Measurements from ENCODE around the gene OR51B2. TPM values are rescaled to one million over a fixed set of nuclear protein-coding genes. Genes with fewer than 3 reads are reported as not detected.
"Not testable (repeated sequence)": the region's sequence is repeated elsewhere in the genome, so short reads cannot be mapped to it uniquely, and the experiment has no call there.

OR51B2 gene
- total RNA-seq = not detected

- ChIA-PET CTCF (no interaction called here), POLR2A (no interaction called here)
- ATAC-seq = no peak
- intact Hi-C loops (cut with micrococcal nuclease) = no loop called here
- TF ChIP-seq CTCF (IDR thresholded peaks at IDR 0.05) = no peak
- no peaks in the 10 kb centered on the region for H3K9me3 Mint-ChIP-seq
- no peak within 1 kb of the TSS for H3K27ac Mint-ChIP-seq
- H3K4me1 Mint-ChIP-seq (ENCODE audit: low read depth) = no peaks in the 10 kb centered on the region
- H3K36me3 Mint-ChIP-seq (ENCODE audit: low read depth) = no peaks in the 10 kb centered on the region
- no peak within 1 kb of the TSS for H3K4me3 Mint-ChIP-seq
- H3K27me3 Mint-ChIP-seq = no peaks in the 10 kb centered on the region
- DNase-seq = no peak
These were observed at the start of gene OR51B2 for GRCh38 chr11:5324197-5324596. Gene OR51B2, minus strand, starts transcription at chr11:5324297. Its CDS starts 0 bp downstream, at chr11:5324297.

- no peaks in the 10 kb centered on the region for H3K36me3 Mint-ChIP-seq (ENCODE audit: low read depth)
- DNase-seq = no peak
- intact Hi-C loops (cut with micrococcal nuclease) = no loop called here
- POLR2A ChIA-PET = no interaction called here
- H3K27me3 Mint-ChIP-seq = peaks cover 24% of the 10 kb centered on the region
- peaks cover 3% of the 10 kb centered on the region for H3K9me3 Mint-ChIP-seq
- ATAC-seq = no peak
- no peaks in the 10 kb centered on the region for H3K4me1 Mint-ChIP-seq (ENCODE audit: low read depth)
- no peak overlapping the region for H3K27ac Mint-ChIP-seq
- TF ChIP-seq CTCF (IDR thresholded peaks at IDR 0.05) = no peak
- H3K4me3 Mint-ChIP-seq = no peak overlapping the region
- CTCF ChIA-PET = interaction anchor here (0.8 to 1.9 kb wide), 2 partner anchors 10 to 245 kb away, joined by 3 to 8 read pairs; no protein-coding TSS in a partner anchor
These were observed 45.7 kb upstream of the OR51B2 start for GRCh38 chr11:5369789-5370188.

- TF ChIP-seq CTCF (IDR thresholded peaks at IDR 0.05) = no peak
- H3K4me1 Mint-ChIP-seq (ENCODE audit: low read depth) = no peaks in the 10 kb centered on the region
- CTCF ChIA-PET = no interaction called here
- no peaks in the 10 kb centered on the region for H3K36me3 Mint-ChIP-seq (ENCODE audit: low read depth)
- ATAC-seq = no peak
- H3K27ac Mint-ChIP-seq = no peak overlapping the region
- H3K27me3 Mint-ChIP-seq = peaks cover 24% of the 10 kb centered on the region
- intact Hi-C loops (cut with micrococcal nuclease) = no loop called here
- no peak for DNase-seq
- H3K9me3 Mint-ChIP-seq = peaks cover 3% of the 10 kb centered on the region
- POLR2A ChIA-PET = no interaction called here
- no peak overlapping the region for H3K4me3 Mint-ChIP-seq
These were observed 44.5 kb upstream of the OR51B2 start for GRCh38 chr11:5368502-5369043.

GRCh38 chr11:5367448-5368074 is 43.5 kb upstream of the OR51B2 start:
- TF ChIP-seq CTCF (IDR thresholded peaks at IDR 0.05) = no peak
- DNase-seq (no peak), ATAC-seq (no peak)
- H3K4me3 Mint-ChIP-seq = no peak overlapping the region
- H3K9me3 Mint-ChIP-seq = no peaks in the 10 kb centered on the region
- H3K4me1 Mint-ChIP-seq (ENCODE audit: low read depth) = no peaks in the 10 kb centered on the region
- intact Hi-C loops (cut with micrococcal nuclease) = no loop called here
- POLR2A ChIA-PET = no interaction called here
- CTCF ChIA-PET = no interaction called here
- peaks cover 15% of the 10 kb centered on the region for H3K27me3 Mint-ChIP-seq
- H3K36me3 Mint-ChIP-seq (ENCODE audit: low read depth) = no peaks in the 10 kb centered on the region
- no peak overlapping the region for H3K27ac Mint-ChIP-seq

GRCh38 chr11:5366856-5367255 is 42.8 kb upstream of the OR51B2 start:
- Mint-ChIP-seq H3K36me3 (ENCODE audit: low read depth) (no peaks in the 10 kb centered on the region), H3K9me3 (peaks cover under 1% of the 10 kb centered on the region), H3K27me3 (peaks cover 15% of the 10 kb centered on the region), H3K27ac (no peak overlapping the region), H3K4me1 (ENCODE audit: low read depth) (no peaks in the 10 kb centered on the region), H3K4me3 (no peak overlapping the region)
- intact Hi-C loops (cut with micrococcal nuclease) = no loop called here
- POLR2A ChIA-PET = no interaction called here
- TF ChIP-seq CTCF (IDR thresholded peaks at IDR 0.05) = no peak
- CTCF ChIA-PET = no interaction called here
- no peak for ATAC-seq
- DNase-seq = no peak

GRCh38 chr11:5366365-5366764 is 42.3 kb upstream of the OR51B2 start:
- H3K4me3 Mint-ChIP-seq; POLR2A ChIA-PET; H3K27ac Mint-ChIP-seq; CTCF ChIA-PET; H3K9me3 Mint-ChIP-seq; ATAC-seq; DNase-seq; H3K4me1 Mint-ChIP-seq (ENCODE audit: low read depth); intact Hi-C loops (cut with micrococcal nuclease); H3K36me3 Mint-ChIP-seq (ENCODE audit: low read depth): not testable (repeated sequence)
- H3K27me3 Mint-ChIP-seq = peaks cover 15% of the 10 kb centered on the region
